Parathyroid adenoma (tissue), 2 donors: ENCODE results near the gene GFRA3.
A peak's percentile ranks its signal among the peaks of the same experiment; 100 is the strongest.

Experiments
- H2AFZ ChIP-seq: fragments of 300-600 bp; sonication (generic); one replicate; pipeline ENCODE4 v1.7.0; 2017; ENCODE audit warnings: antibody characterized with exemption, mild to moderate bottlenecking
- H3K27ac ChIP-seq: fragments of 300-600 bp; sonication (generic); one replicate; pipeline ENCODE4 v1.7.0; 2017
- H3K27me3 ChIP-seq: fragments of 300-600 bp; sonication (generic); one replicate; pipeline ENCODE4 v1.7.0; 2017; ENCODE audit warnings: low read length; ENCODE audit not compliant: control insufficient read depth, insufficient read depth
- H3K36me3 ChIP-seq: fragments of 300-600 bp; sonication (generic); one replicate; pipeline ENCODE4 v1.7.0; 2017; ENCODE audit warnings: low read length; ENCODE audit not compliant: control insufficient read depth, insufficient read depth
- H3K4me1 ChIP-seq: fragments of 300-600 bp; sonication (generic); one replicate; pipeline ENCODE4 v1.7.0; 2017; ENCODE audit warnings: control low read depth
- H3K4me2 ChIP-seq: fragments of 300-600 bp; sonication (generic); one replicate; pipeline ENCODE4 v1.7.0; 2017; ENCODE audit warnings: low read length
- H3K4me3 ChIP-seq: fragments of 300-600 bp; sonication (generic); one replicate; pipeline ENCODE4 v1.7.0; 2017; ENCODE audit warnings: low read depth, low read length
- H3K79me2 ChIP-seq: fragments of 300-600 bp; sonication (generic); one replicate; pipeline ENCODE4 v1.7.0; 2017; ENCODE audit warnings: control low read depth
- H3K9ac ChIP-seq: fragments of 300-600 bp; sonication (generic); one replicate; pipeline ENCODE4 v1.7.0; 2017; ENCODE audit warnings: mild to moderate bottlenecking
- H3K9me3 ChIP-seq: fragments of 300-600 bp; sonication (generic); one replicate; pipeline ENCODE4 v1.7.0; 2017; ENCODE audit warnings: low read length; ENCODE audit not compliant: control insufficient read depth
- CTCF ChIP-seq: fragments of 300-600 bp; sonication (generic); IDR thresholded peaks from one replicate; pipeline ENCODE4 v1.7.0; 2017; ENCODE audit warnings: antibody characterized with exemption, mild to moderate bottlenecking
- donor health status: primary hyperparathyroidism.

Gene GFRA3

DNA sequence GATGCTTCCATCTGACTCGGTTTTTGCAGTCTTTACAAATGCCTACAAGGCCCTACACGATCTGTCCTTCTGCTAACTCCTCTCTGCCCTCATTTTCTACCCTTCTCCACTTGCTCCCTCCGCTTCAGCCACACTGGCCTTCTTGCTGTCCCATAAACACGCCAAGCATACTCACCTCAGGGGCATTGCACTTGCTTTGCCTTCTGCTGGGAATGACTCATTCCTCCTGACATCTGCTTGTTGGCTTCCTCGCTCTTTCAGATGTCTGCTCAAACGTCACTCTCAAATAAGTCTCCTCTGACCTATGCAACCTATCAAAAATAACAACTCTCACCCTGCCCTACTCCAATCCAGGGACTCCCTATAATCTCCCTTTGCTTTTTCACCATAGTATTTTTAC, 29.0 kb upstream of the GFRA3 start:
- H3K9me3 ChIP-seq = no peaks in the 10 kb centered on the region
- H3K79me2 ChIP-seq = no peaks in the 10 kb centered on the region
- no peak overlapping the region for H3K27ac ChIP-seq
- H3K4me1 ChIP-seq = no peaks in the 10 kb centered on the region
- H2AFZ ChIP-seq = no peak overlapping the region
- H3K36me3 ChIP-seq = no peaks in the 10 kb centered on the region
- H3K9ac ChIP-seq = no peak overlapping the region
- H3K4me2 ChIP-seq = no peak overlapping the region
- no peak for TF ChIP-seq CTCF
- no peak overlapping the region for H3K4me3 ChIP-seq
- H3K27me3 ChIP-seq = no peaks in the 10 kb centered on the region

DNA sequence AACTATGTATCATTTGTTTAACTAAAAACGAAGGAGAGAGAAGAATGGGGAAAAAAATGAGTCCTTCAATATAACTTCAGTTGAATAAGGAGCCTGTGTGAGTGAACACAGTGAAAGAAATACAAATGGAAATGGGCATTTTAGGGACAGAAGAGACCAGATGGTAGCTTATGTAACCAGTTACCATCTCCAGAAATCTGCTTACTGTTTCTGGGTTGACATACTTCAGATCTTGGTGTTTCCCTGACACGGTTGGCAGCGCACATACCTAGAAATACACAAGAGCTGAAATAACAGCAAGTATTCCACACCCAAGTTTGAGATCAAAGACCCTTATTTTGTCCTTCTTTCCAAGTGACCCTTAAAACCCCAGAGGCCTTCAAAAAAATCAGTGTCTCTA, 14.9 kb upstream of the GFRA3 start:
- Histone ChIP-seq H3K27ac (no peak overlapping the region), H3K4me2 (no peak overlapping the region), H3K79me2 (no peaks in the 10 kb centered on the region), H3K9me3 (no peaks in the 10 kb centered on the region), H3K27me3 (no peaks in the 10 kb centered on the region), H3K9ac (no peak overlapping the region), H3K4me3 (no peak overlapping the region), H3K36me3 (no peaks in the 10 kb centered on the region), H3K4me1 (no peaks in the 10 kb centered on the region), H2AFZ (no peak overlapping the region)
- TF ChIP-seq CTCF = no peak

GRCh38 chr5:138287246-138287645, 12.8 kb upstream of the GFRA3 start:
- Histone ChIP-seq H3K4me3 (no peak overlapping the region), H3K36me3 (no peaks in the 10 kb centered on the region), H3K4me2 (no peak overlapping the region), H3K9ac (no peak overlapping the region), H3K27me3 (no peaks in the 10 kb centered on the region), H2AFZ (no peak overlapping the region), H3K4me1 (no peaks in the 10 kb centered on the region), H3K27ac (no peak overlapping the region), H3K9me3 (no peaks in the 10 kb centered on the region), H3K79me2 (no peaks in the 10 kb centered on the region)
- no peak for TF ChIP-seq CTCF

- no peaks in the 10 kb centered on the region for H3K4me1 ChIP-seq
- TF ChIP-seq CTCF = peak; percentile 51
- H3K9ac ChIP-seq = no peak overlapping the region
These were observed 8.7 kb upstream of the GFRA3 start for GRCh38 chr5:138282920-138283742.

DNA sequence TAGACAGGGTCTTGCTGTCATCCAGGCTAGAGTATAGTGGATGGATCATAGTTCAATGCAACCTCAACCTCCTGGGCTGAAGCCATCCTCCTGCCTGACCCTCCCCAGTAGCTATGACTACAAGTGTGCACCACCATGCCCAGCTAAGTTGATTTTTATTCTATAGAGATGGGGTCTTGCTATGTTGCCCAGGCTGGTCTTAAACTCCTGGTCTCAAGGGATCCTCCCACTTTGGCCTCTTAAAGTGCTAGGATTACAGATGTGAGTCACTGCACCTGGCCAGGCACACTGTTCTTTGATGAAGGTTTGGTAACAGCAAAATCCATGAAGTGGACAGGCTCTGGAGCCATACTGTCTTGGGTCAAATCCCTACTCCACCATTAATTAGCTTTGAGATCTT, 6.5 kb upstream of the GFRA3 start:
- H3K27me3 ChIP-seq = no peaks in the 10 kb centered on the region
- no peaks in the 10 kb centered on the region for H3K36me3 ChIP-seq
- H3K9ac ChIP-seq = no peak overlapping the region
- no peaks in the 10 kb centered on the region for H3K9me3 ChIP-seq
- no peak overlapping the region for H3K4me3 ChIP-seq
- H3K79me2 ChIP-seq = no peaks in the 10 kb centered on the region
- H3K4me1 ChIP-seq = no peaks in the 10 kb centered on the region
- no peak overlapping the region for H3K4me2 ChIP-seq
- H3K27ac ChIP-seq = no peak overlapping the region
- no peak for TF ChIP-seq CTCF
- H2AFZ ChIP-seq = no peak overlapping the region

More at GRCh38 chr5:138282920-138283742, 8.7 kb upstream of the GFRA3 start:
- Histone ChIP-seq H3K27me3 (no peaks in the 10 kb centered on the region), H3K9me3 (no peaks in the 10 kb centered on the region), H3K4me3 (no peak overlapping the region), H2AFZ (no peak overlapping the region), H3K4me2 (no peak overlapping the region), H3K36me3 (no peaks in the 10 kb centered on the region), H3K27ac (no peak overlapping the region), H3K79me2 (no peaks in the 10 kb centered on the region)
